ENCODE results near the gene SPATA2.
"Not testable (repeated sequence)": the region's sequence is repeated elsewhere in the genome, so short reads cannot be mapped to it uniquely, and the experiment has no call there.

Gene SPATA2

GRCh38 chr20:49882171-49882970, 33.0 kb downstream of the SPATA2 start:
- DNase-seq: no peak

- DNase-seq: no peak
Measured at GRCh38 chr20:49880724-49881445, 34.4 kb downstream of the SPATA2 start.

- no peak for DNase-seq
Measured at GRCh38 chr20:49880177-49880576, 35.2 kb downstream of the SPATA2 start.

- DNase-seq: no peak
Measured at GRCh38 chr20:49878977-49879376, 36.4 kb downstream of the SPATA2 start.

- no peak for DNase-seq
Measured at GRCh38 chr20:49877386-49877921, 37.9 kb downstream of the SPATA2 start.

GRCh38 chr20:49874696-49875095, 40.6 kb downstream of the SPATA2 start:
- DNase-seq: no peak

GRCh38 chr20:49872056-49872455, 43.3 kb downstream of the SPATA2 start:
- DNase-seq: no peak

GRCh38 chr20:49871391-49871948, 43.9 kb downstream of the SPATA2 start:
- DNase-seq: no peak

- DNase-seq: no peak
Measured at GRCh38 chr20:49870261-49870660, 45.1 kb downstream of the SPATA2 start.

GRCh38 chr20:49868964-49869363, 46.4 kb downstream of the SPATA2 start:
- no peak for DNase-seq

GRCh38 chr20:49868538-49868937, 46.8 kb downstream of the SPATA2 start:
- DNase-seq: no peak

GRCh38 chr20:49867453-49868215, 47.7 kb downstream of the SPATA2 start:
- no peak for DNase-seq

GRCh38 chr20:49866051-49866450, 49.3 kb downstream of the SPATA2 start:
- no peak for DNase-seq

GRCh38 chr20:49865559-49865958, 49.8 kb downstream of the SPATA2 start:
- DNase-seq: no peak

GRCh38 chr20:49863666-49864065, 51.7 kb downstream of the SPATA2 start:
- no peak for DNase-seq

GRCh38 chr20:49862607-49863200, 52.6 kb downstream of the SPATA2 start:
- no peak for DNase-seq

GRCh38 chr20:49861232-49861631, 54.1 kb downstream of the SPATA2 start:
- not testable (repeated sequence) for DNase-seq

GRCh38 chr20:49859807-49860206, 55.5 kb downstream of the SPATA2 start:
- no peak for DNase-seq

- DNase-seq: no peak
Measured at GRCh38 chr20:49859011-49859410, 56.3 kb downstream of the SPATA2 start.

- no peak for DNase-seq
Measured at GRCh38 chr20:49858076-49858585, 57.2 kb downstream of the SPATA2 start.

GRCh38 chr20:49856904-49857303, 58.4 kb downstream of the SPATA2 start:
- DNase-seq: no peak

GRCh38 chr20:49854190-49854875, 61.0 kb downstream of the SPATA2 start:
- DNase-seq: no peak
